Measurements from ENCODE around the gene MMP21. TPM values are rescaled to one million over a fixed set of nuclear protein-coding genes. Genes with fewer than 3 reads are reported as not detected.

Gene MMP21
- total and polyA plus RNA-seq, 2 of the 13 experiments (the other 11 are each of a cell fraction or from before 2014, with no cell fraction given) = not detected

DNA sequence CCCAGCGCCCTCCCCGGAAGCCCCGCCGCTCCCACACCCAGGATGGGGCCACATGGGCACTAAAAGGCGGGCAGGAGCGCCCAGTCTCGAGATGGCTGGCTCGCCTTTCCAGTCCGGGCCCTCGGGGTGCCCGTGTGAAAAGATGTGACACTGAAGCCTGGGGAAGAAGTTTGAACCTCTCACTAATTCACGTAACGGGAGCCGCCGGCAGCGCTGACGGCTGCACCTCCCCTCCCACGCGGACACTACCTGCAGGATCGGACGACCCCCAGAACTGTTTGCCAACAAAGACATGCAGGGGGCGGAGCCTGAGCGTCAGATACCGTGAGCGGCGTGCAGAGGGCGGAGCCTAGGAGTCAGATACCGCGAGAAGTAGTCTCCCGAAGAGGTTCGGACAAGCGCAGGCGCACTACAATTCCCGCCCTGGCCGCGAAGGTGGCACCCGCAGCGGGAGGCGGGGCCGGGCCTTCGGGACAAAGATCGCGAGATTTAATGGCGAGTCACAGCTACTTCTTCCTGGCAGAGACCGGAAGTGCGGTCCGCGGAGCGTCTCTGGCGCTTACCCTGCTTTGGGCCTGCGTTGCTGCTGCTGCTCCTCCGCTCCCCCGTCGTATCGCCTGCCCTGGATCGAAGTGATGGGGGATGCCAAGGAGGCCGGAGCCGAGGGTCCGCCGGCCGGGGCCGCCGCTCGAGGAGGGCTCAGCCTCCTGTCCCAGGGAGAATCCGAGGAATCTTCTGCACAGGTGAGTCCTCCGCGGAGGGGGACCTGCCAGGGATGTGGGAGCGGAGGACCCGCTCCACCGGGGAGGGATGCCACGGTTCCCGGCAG is 56.2 kb downstream of the MMP21 start, which contains the start of gene EDRF1 (continued):
- peak; percentile 93; the same call in 1 of the 2 replicates for TF ChIP-seq ZNF138 (CRISPR knock-in tag; IDR thresholded peaks at IDR 0.05; ENCODE audit: low read depth)
- peak; percentile 90 for TF ChIP-seq ZMAT3 (CRISPR knock-in tag; conservative IDR thresholded peaks at IDR 0.05)
- TF ChIP-seq HDAC2 (CRISPR knock-in tag; IDR thresholded peaks at IDR 0.05) = 0 out of 2 replicates have a peak, but pooled peaks have one; percentile 15
- TF ChIP-seq, protein P1, sequence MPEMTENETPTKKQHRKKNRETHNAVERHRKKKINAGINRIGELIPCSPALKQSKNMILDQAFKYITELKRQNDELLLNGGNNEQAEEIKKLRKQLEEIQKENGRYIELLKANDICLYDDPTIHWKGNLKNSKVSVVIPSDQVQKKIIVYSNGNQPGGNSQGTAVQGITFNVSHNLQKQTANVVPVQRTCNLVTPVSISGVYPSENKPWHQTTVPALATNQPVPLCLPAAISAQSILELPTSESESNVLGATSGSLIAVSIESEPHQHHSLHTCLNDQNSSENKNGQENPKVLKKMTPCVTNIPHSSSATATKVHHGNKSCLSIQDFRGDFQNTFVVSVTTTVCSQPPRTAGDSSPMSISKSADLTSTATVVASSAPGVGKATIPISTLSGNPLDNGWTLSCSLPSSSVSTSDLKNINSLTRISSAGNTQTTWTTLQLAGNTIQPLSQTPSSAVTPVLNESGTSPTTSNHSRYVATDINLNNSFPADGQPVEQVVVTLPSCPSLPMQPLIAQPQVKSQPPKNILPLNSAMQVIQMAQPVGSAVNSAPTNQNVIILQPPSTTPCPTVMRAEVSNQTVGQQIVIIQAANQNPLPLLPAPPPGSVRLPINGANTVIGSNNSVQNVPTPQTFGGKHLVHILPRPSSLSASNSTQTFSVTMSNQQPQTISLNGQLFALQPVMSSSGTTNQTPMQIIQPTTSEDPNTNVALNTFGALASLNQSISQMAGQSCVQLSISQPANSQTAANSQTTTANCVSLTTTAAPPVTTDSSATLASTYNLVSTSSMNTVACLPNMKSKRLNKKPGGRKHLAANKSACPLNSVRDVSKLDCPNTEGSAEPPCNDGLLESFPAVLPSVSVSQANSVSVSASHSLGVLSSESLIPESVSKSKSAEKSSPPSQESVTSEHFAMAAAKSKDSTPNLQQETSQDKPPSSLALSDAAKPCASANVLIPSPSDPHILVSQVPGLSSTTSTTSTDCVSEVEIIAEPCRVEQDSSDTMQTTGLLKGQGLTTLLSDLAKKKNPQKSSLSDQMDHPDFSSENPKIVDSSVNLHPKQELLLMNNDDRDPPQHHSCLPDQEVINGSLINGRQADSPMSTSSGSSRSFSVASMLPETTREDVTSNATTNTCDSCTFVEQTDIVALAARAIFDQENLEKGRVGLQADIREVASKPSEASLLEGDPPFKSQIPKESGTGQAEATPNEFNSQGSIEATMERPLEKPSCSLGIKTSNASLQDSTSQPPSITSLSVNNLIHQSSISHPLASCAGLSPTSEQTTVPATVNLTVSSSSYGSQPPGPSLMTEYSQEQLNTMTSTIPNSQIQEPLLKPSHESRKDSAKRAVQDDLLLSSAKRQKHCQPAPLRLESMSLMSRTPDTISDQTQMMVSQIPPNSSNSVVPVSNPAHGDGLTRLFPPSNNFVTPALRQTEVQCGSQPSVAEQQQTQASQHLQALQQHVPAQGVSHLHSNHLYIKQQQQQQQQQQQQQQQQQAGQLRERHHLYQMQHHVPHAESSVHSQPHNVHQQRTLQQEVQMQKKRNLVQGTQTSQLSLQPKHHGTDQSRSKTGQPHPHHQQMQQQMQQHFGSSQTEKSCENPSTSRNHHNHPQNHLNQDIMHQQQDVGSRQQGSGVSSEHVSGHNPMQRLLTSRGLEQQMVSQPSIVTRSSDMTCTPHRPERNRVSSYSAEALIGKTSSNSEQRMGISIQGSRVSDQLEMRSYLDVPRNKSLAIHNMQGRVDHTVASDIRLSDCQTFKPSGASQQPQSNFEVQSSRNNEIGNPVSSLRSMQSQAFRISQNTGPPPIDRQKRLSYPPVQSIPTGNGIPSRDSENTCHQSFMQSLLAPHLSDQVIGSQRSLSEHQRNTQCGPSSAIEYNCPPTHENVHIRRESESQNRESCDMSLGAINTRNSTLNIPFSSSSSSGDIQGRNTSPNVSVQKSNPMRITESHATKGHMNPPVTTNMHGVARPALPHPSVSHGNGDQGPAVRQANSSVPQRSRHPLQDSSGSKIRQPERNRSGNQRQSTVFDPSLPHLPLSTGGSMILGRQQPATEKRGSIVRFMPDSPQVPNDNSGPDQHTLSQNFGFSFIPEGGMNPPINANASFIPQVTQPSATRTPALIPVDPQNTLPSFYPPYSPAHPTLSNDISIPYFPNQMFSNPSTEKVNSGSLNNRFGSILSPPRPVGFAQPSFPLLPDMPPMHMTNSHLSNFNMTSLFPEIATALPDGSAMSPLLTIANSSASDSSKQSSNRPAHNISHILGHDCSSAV (CRISPR knock-in tag; IDR thresholded peaks at IDR 0.05; ENCODE audit: borderline replicate concordance) = no peak
- TF ChIP-seq, protein P2, sequence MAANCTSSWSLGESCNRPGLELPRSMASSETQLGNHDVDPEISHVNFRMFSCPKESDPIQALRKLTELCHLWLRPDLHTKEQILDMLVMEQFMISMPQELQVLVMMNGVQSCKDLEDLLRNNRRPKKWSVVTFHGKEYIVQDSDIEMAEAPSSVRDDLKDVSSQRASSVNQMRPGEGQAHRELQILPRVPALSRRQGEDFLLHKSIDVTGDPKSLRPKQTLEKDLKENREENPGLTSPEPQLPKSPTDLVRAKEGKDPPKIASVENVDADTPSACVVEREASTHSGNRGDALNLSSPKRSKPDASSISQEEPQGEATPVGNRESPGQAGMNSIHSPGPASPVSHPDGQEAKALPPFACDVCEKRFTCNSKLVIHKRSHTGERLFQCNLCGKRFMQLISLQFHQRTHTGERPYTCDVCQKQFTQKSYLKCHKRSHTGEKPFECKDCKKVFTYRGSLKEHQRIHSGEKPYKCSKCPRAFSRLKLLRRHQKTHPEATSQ (CRISPR knock-in tag; IDR thresholded peaks at IDR 0.05; ENCODE audit: borderline replicate concordance) = peak; percentile 53; the same call in 1 of the 2 replicates
- TF ChIP-seq, protein P3, sequence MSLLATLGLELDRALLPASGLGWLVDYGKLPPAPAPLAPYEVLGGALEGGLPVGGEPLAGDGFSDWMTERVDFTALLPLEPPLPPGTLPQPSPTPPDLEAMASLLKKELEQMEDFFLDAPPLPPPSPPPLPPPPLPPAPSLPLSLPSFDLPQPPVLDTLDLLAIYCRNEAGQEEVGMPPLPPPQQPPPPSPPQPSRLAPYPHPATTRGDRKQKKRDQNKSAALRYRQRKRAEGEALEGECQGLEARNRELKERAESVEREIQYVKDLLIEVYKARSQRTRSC (CRISPR knock-in tag; IDR thresholded peaks at IDR 0.05; ENCODE audit: low read depth) = no peak
- no peak for TF ChIP-seq CREB1 (IDR thresholded peaks at IDR 0.05)
- TF ChIP-seq CREB1 (CRISPR knock-in tag; IDR thresholded peaks at IDR 0.05) = peak; percentile 68
- TF ChIP-seq RFXANK (CRISPR knock-in tag; IDR thresholded peaks at IDR 0.05) = no peak
- peak; percentile 56 for TF ChIP-seq GATA4 (IDR thresholded peaks at IDR 0.05; ENCODE audit: borderline replicate concordance, low read depth)
- no peak for TF ChIP-seq KDM6A (CRISPR knock-in tag; IDR thresholded peaks at IDR 0.05; ENCODE audit: low read depth)
- TF ChIP-seq, protein P4, sequence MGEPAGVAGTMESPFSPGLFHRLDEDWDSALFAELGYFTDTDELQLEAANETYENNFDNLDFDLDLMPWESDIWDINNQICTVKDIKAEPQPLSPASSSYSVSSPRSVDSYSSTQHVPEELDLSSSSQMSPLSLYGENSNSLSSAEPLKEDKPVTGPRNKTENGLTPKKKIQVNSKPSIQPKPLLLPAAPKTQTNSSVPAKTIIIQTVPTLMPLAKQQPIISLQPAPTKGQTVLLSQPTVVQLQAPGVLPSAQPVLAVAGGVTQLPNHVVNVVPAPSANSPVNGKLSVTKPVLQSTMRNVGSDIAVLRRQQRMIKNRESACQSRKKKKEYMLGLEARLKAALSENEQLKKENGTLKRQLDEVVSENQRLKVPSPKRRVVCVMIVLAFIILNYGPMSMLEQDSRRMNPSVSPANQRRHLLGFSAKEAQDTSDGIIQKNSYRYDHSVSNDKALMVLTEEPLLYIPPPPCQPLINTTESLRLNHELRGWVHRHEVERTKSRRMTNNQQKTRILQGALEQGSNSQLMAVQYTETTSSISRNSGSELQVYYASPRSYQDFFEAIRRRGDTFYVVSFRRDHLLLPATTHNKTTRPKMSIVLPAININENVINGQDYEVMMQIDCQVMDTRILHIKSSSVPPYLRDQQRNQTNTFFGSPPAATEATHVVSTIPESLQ (CRISPR knock-in tag; conservative IDR thresholded peaks at IDR 0.05) = no peak
- peak; percentile 60 for TF ChIP-seq ATF1 (CRISPR knock-in tag; IDR thresholded peaks at IDR 0.05)
- no peak for TF ChIP-seq PCBP2 (optimal IDR thresholded peaks at IDR 0.05; ENCODE audit: low read depth, low read length, poor library complexity, severe bottlenecking)
- no peak for TF ChIP-seq SRSF9 (IDR thresholded peaks at IDR 0.05; ENCODE audit: borderline replicate concordance, insufficient read depth, low read depth, low read length, poor library complexity, severe bottlenecking)
